Measurements from ENCODE around the gene SSX2IP. TPM values are rescaled to one million over a fixed set of nuclear protein-coding genes. Genes with fewer than 3 reads are reported as not detected.

Gene SSX2IP
- total and polyA plus RNA-seq, 4 donors, result 3.7 to 21.8 (median 6.4) TPM

DNA sequence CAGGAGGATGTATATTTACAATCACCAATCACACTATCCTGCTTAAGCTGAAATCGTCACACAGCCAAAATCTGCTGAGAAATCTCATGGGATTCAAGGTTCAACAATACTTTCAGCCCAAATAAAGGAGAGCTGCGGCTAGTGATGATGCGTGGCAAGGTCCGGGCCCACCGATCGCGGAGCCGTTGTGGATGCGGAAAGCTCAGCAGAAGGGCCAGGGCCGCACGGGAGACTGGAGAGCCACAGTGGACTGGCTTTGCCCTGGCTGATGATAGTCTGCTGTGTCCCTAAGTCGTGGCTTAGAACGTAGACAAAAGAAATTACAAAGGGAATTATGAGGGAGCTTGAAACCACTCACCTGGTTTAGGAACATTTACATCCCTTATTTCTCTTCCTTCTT, 48.0 kb upstream of the SSX2IP start:
- WGBS, result 95% methylated on average over 13 of the region's 13 CpGs
- no peak for TF ChIP-seq FOXA1 (IDR thresholded peaks at IDR 0.05)
- TF ChIP-seq, protein P1, sequence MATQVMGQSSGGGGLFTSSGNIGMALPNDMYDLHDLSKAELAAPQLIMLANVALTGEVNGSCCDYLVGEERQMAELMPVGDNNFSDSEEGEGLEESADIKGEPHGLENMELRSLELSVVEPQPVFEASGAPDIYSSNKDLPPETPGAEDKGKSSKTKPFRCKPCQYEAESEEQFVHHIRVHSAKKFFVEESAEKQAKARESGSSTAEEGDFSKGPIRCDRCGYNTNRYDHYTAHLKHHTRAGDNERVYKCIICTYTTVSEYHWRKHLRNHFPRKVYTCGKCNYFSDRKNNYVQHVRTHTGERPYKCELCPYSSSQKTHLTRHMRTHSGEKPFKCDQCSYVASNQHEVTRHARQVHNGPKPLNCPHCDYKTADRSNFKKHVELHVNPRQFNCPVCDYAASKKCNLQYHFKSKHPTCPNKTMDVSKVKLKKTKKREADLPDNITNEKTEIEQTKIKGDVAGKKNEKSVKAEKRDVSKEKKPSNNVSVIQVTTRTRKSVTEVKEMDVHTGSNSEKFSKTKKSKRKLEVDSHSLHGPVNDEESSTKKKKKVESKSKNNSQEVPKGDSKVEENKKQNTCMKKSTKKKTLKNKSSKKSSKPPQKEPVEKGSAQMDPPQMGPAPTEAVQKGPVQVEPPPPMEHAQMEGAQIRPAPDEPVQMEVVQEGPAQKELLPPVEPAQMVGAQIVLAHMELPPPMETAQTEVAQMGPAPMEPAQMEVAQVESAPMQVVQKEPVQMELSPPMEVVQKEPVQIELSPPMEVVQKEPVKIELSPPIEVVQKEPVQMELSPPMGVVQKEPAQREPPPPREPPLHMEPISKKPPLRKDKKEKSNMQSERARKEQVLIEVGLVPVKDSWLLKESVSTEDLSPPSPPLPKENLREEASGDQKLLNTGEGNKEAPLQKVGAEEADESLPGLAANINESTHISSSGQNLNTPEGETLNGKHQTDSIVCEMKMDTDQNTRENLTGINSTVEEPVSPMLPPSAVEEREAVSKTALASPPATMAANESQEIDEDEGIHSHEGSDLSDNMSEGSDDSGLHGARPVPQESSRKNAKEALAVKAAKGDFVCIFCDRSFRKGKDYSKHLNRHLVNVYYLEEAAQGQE (IDR thresholded peaks at IDR 0.05), result no peak
- no peak for TF ChIP-seq TAF1 (conservative IDR thresholded peaks at IDR 0.05)
- TF ChIP-seq HNF4A (conservative IDR thresholded peaks at IDR 0.05), result no peak
- no peak for TF ChIP-seq FOXA2 (IDR thresholded peaks at IDR 0.05)
- TF ChIP-seq, protein P2, sequence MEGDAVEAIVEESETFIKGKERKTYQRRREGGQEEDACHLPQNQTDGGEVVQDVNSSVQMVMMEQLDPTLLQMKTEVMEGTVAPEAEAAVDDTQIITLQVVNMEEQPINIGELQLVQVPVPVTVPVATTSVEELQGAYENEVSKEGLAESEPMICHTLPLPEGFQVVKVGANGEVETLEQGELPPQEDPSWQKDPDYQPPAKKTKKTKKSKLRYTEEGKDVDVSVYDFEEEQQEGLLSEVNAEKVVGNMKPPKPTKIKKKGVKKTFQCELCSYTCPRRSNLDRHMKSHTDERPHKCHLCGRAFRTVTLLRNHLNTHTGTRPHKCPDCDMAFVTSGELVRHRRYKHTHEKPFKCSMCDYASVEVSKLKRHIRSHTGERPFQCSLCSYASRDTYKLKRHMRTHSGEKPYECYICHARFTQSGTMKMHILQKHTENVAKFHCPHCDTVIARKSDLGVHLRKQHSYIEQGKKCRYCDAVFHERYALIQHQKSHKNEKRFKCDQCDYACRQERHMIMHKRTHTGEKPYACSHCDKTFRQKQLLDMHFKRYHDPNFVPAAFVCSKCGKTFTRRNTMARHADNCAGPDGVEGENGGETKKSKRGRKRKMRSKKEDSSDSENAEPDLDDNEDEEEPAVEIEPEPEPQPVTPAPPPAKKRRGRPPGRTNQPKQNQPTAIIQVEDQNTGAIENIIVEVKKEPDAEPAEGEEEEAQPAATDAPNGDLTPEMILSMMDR (IDR thresholded peaks at IDR 0.05; ENCODE audit: low read depth, low read length, missing input control), result no peak
- TF ChIP-seq, protein P3, sequence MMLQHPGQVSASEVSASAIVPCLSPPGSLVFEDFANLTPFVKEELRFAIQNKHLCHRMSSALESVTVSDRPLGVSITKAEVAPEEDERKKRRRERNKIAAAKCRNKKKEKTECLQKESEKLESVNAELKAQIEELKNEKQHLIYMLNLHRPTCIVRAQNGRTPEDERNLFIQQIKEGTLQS (IDR thresholded peaks at IDR 0.05), result no peak
- no peak for TF ChIP-seq JUND (IDR thresholded peaks at IDR 0.05)
- TF ChIP-seq YY1 (IDR thresholded peaks at IDR 0.05), result no peak
- no peak for TF ChIP-seq RAD21 (IDR thresholded peaks at IDR 0.05)
- no peak for TF ChIP-seq EGR1 (IDR thresholded peaks at IDR 0.05; ENCODE audit: low read depth in 2 of 2)
- TF ChIP-seq RXRA (IDR thresholded peaks at IDR 0.05), result no peak
- TF ChIP-seq GABPA (IDR thresholded peaks at IDR 0.05 in 1 of 2, conservative IDR thresholded peaks at IDR 0.05 in 1 of 2), result no peak
- TF ChIP-seq HNF4G (IDR thresholded peaks at IDR 0.05), result no peak
- TF ChIP-seq, protein P4, sequence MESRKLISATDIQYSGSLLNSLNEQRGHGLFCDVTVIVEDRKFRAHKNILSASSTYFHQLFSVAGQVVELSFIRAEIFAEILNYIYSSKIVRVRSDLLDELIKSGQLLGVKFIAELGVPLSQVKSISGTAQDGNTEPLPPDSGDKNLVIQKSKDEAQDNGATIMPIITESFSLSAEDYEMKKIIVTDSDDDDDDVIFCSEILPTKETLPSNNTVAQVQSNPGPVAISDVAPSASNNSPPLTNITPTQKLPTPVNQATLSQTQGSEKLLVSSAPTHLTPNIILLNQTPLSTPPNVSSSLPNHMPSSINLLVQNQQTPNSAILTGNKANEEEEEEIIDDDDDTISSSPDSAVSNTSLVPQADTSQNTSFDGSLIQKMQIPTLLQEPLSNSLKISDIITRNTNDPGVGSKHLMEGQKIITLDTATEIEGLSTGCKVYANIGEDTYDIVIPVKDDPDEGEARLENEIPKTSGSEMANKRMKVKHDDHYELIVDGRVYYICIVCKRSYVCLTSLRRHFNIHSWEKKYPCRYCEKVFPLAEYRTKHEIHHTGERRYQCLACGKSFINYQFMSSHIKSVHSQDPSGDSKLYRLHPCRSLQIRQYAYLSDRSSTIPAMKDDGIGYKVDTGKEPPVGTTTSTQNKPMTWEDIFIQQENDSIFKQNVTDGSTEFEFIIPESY (IDR thresholded peaks at IDR 0.05), result no peak
- TF ChIP-seq SP1 (IDR thresholded peaks at IDR 0.05), result no peak
- TF ChIP-seq, protein P5, sequence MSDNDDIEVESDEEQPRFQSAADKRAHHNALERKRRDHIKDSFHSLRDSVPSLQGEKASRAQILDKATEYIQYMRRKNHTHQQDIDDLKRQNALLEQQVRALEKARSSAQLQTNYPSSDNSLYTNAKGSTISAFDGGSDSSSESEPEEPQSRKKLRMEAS (IDR thresholded peaks at IDR 0.05), result no peak
- no peak for TF ChIP-seq NR2F2 (IDR thresholded peaks at IDR 0.05)
- peaks cover 0 to 2% (median 0%) of the 10 kb centered on the region in 4 donors for H3K9me3 ChIP-seq (ENCODE audit: control insufficient read depth in 4 of 4, low read length in 3 of 4)
- H3K36me3 ChIP-seq (ENCODE audit: control insufficient read depth in 4 of 4, insufficient read depth in 3 of 4, low read depth in 1 of 4, low read length in 3 of 4), result no peaks in the 10 kb centered on the region
- H3K4me1 ChIP-seq (ENCODE audit: control insufficient read depth in 4 of 4, insufficient read depth in 4 of 4, low read length in 3 of 4), result no peaks in the 10 kb centered on the region
- H3K4me3 ChIP-seq (ENCODE audit: low read depth in 1 of 3, low read length in 3 of 3), result no peak overlapping the region
- H3K27ac ChIP-seq (ENCODE audit: low read depth in 1 of 2, low read length in 2 of 2), result no peak overlapping the region
- H3K27me3 ChIP-seq (ENCODE audit: control insufficient read depth in 4 of 4, insufficient read depth in 4 of 4, low read length in 3 of 4), result no peaks in the 10 kb centered on the region
- H3K9ac ChIP-seq (ENCODE audit: low read depth in 1 of 2, low read length in 2 of 2), result no peak overlapping the region
- no peak for DNase-seq (ENCODE audit: low spot score)

All from liver (tissue), 9 donors.